Measurements from ENCODE around the gene CREBBP. TPM values are rescaled to one million over a fixed set of nuclear protein-coding genes. Genes with fewer than 3 reads are reported as not detected.
A peak's percentile ranks its signal among the peaks of the same experiment; 100 is the strongest.

CREBBP gene
- total RNA-seq, 4 donors from 2014 or later, result 38.9 to 105 (median 51.8) TPM

GRCh38 chr16:3857189-3858043 lies 23.1 kb downstream of the CREBBP start:
- ATAC-seq (ENCODE audit: low FRiP score) (peak; percentile 63), DNase-seq (ENCODE audit: low spot score) (no peak)
- TF ChIP-seq, protein P1, sequence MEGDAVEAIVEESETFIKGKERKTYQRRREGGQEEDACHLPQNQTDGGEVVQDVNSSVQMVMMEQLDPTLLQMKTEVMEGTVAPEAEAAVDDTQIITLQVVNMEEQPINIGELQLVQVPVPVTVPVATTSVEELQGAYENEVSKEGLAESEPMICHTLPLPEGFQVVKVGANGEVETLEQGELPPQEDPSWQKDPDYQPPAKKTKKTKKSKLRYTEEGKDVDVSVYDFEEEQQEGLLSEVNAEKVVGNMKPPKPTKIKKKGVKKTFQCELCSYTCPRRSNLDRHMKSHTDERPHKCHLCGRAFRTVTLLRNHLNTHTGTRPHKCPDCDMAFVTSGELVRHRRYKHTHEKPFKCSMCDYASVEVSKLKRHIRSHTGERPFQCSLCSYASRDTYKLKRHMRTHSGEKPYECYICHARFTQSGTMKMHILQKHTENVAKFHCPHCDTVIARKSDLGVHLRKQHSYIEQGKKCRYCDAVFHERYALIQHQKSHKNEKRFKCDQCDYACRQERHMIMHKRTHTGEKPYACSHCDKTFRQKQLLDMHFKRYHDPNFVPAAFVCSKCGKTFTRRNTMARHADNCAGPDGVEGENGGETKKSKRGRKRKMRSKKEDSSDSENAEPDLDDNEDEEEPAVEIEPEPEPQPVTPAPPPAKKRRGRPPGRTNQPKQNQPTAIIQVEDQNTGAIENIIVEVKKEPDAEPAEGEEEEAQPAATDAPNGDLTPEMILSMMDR (IDR thresholded peaks at IDR 0.05), result no peak

GRCh38 chr16:3856367-3857141 lies 24.0 kb downstream of the CREBBP start:
- TF ChIP-seq, protein P1 (IDR thresholded peaks at IDR 0.05), result no peak
- no peak for DNase-seq (ENCODE audit: low spot score)
- ATAC-seq (ENCODE audit: low FRiP score), result no peak

DNA sequence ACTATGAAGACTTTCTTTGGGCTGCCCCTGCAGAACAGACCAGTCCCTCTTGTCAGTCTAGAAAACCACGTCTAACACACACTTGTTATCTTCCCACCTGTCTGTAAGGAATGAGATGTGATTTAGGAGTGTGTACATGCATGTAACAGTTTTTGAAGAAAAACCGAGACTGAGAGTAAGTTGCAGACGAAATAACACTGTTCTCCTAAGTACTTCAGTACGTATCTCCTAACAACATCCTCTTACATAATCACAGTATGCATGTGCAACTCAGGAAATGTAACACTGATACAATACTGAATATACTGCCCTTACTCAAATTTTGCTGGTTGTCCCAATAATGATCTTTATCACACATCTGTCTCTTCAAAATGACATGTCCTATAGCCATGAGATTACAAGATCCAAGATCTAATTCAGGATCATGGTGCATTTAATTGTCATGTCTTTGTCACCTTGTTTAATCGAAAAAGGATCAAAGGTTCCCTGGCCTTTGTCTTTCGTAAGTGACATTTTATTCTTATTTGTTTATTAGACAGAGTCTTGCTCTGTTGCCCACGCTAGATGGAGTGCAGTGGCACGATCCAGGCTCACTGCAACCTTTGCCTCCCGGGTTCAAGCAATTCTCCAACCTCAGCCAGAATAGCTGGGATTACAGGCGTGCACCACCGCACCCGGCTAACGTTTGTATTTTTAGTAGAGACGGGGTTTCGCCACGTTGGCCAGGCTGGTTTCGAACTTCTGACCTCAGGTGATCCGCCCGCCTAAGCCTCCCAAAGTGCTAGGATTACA lies 25.6 kb downstream of the CREBBP start:
- TF ChIP-seq, protein P1 (IDR thresholded peaks at IDR 0.05), result no peak
- no peak for ATAC-seq (ENCODE audit: low FRiP score)
- DNase-seq (ENCODE audit: low spot score), result no peak

DNA sequence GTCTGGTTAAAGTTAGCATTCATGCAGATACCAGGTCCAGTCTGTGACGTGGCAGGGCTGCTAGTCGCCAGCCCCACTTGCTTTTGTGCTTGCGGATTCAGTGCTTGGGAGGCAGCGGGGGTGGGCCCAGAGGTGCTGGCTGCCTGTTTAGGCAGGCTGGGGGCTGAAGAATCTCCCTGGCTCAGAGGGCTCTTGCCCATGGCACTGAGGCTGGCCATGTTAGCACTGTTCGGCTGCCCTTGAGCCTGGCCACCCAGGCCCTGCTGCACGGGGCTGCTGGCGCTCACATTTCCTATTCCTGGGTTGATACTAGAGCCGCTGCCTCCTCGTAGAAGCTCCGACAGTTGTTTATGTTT lies 30.0 kb downstream of the CREBBP start:
- DNase-seq (ENCODE audit: low spot score), result no peak
- ATAC-seq (ENCODE audit: low FRiP score), result no peak

GRCh38 chr16:3849751-3850543 lies 30.6 kb downstream of the CREBBP start:
- TF ChIP-seq, protein P1 (IDR thresholded peaks at IDR 0.05), result no peak
- ATAC-seq (ENCODE audit: low FRiP score), result no peak
- no peak for DNase-seq (ENCODE audit: low spot score)

More for the DNA sequence above, 30.0 kb downstream of the CREBBP start:
- TF ChIP-seq, protein P1 (IDR thresholded peaks at IDR 0.05), result no peak

- no peak for ATAC-seq (ENCODE audit: low FRiP score)
- no peak for DNase-seq (ENCODE audit: low spot score)
- TF ChIP-seq, protein P1 (IDR thresholded peaks at IDR 0.05), result no peak
Observed at GRCh38 chr16:3846595-3847091, 33.9 kb downstream of the CREBBP start.

Measured in omental fat pad (tissue), 4 donors.